Vagina (tissue), 2 donors: ENCODE results near the gene ANKRD63. TPM values are rescaled to one million over a fixed set of nuclear protein-coding genes. Genes with fewer than 3 reads are reported as not detected.

Source experiments
- DNase-seq, 2 donors: peaks; one replicate each; pipeline ENCODE4 v3.0.0-alpha.2; 2017; ENCODE audit errors: extremely low spot score in 2 of 2
- H3K27ac ChIP-seq: fragments of 200-600 bp; sonication (generic); one replicate; pipeline ENCODE4 v1.5.1; 2019
- H3K27me3 ChIP-seq: fragments of 200-600 bp; sonication (generic); one replicate; pipeline ENCODE4 v1.5.1; 2019
- H3K36me3 ChIP-seq, 2 donors: fragments of 200-600 bp; sonication (generic); one replicate each; pipeline ENCODE4 v1.5.1; 2017 to 2019
- H3K4me1 ChIP-seq: fragments of 200-600 bp; sonication (generic); one replicate; pipeline ENCODE4 v1.5.1; 2019
- H3K4me3 ChIP-seq, 2 donors: fragments of 200-600 bp; sonication (generic); 1 replicate in 1 of 2; 2 replicates in 1 of 2; pipeline ENCODE4 v1.5.1; 2016 to 2019
- H3K9me3 ChIP-seq: fragments of 200-600 bp; sonication (generic); one replicate; pipeline ENCODE4 v1.5.1; 2019
- CTCF ChIP-seq, 3 experiments: fragments of 450-650 bp in 2 of 3; fragments of 200-600 bp in 1 of 3; sonication (generic) in 1 of 3; IDR thresholded peaks; one replicate each; pipeline ENCODE4 v1.5.1; 2017 to 2019; ENCODE audit warnings: antibody characterized with exemption in 3 of 3, mild to moderate bottlenecking in 2 of 3, moderate library complexity in 2 of 3
- POLR2A ChIP-seq, 2 donors: fragments of 450-650 bp; IDR thresholded peaks; one replicate each; pipeline ENCODE4 v1.6.1; 2017; ENCODE audit warnings: antibody characterized with exemption in 2 of 2, mild to moderate bottlenecking in 2 of 2, moderate library complexity in 2 of 2
- POLR2AphosphoS5 ChIP-seq, 2 donors: sonication (generic); formaldehyde crosslinking; IDR thresholded peaks; one replicate each; pipeline ENCODE4 v1.9.0; 2017; ENCODE audit warnings: antibody characterized with exemption in 2 of 2, mild to moderate bottlenecking in 2 of 2, low read depth in 1 of 2; ENCODE audit not compliant: insufficient read depth in 1 of 2
- intact Hi-C: fragments of 100-400 bp; cut with DNase I; formaldehyde crosslinking; loops from one replicate; pipeline ENCODE4 v1.15.1; 2023
- total RNA-seq: library from RNA; depleted of rRNA; stranded (reverse); fragments of >200 nt; gene quantifications from one replicate; pipeline ENCODE4 v1.2.3, GENCODE V29; 2016

Gene ANKRD63
- total RNA-seq, 1 donor from 2014 or later, result not detected

GRCh38 chr15:40309344-40309862, 26.5 kb upstream of the ANKRD63 start:
- H3K9me3 ChIP-seq, result no peaks in the 10 kb centered on the region
- H3K27me3 ChIP-seq, result no peaks in the 10 kb centered on the region
- TF ChIP-seq POLR2AphosphoS5 (IDR thresholded peaks at IDR 0.05; ENCODE audit: insufficient read depth in 1 of 2, low read depth in 1 of 2) (no peak), CTCF (IDR thresholded peaks at IDR 0.05) (no peak), POLR2A (IDR thresholded peaks at IDR 0.05) (no peak)
- H3K27ac ChIP-seq, result no peak overlapping the region
- H3K36me3 ChIP-seq, result no peaks in the 10 kb centered on the region
- DNase-seq, result no peak
- intact Hi-C loops, result no loop called here
- no peaks in the 10 kb centered on the region for H3K4me1 ChIP-seq
- no peak overlapping the region for H3K4me3 ChIP-seq

DNA sequence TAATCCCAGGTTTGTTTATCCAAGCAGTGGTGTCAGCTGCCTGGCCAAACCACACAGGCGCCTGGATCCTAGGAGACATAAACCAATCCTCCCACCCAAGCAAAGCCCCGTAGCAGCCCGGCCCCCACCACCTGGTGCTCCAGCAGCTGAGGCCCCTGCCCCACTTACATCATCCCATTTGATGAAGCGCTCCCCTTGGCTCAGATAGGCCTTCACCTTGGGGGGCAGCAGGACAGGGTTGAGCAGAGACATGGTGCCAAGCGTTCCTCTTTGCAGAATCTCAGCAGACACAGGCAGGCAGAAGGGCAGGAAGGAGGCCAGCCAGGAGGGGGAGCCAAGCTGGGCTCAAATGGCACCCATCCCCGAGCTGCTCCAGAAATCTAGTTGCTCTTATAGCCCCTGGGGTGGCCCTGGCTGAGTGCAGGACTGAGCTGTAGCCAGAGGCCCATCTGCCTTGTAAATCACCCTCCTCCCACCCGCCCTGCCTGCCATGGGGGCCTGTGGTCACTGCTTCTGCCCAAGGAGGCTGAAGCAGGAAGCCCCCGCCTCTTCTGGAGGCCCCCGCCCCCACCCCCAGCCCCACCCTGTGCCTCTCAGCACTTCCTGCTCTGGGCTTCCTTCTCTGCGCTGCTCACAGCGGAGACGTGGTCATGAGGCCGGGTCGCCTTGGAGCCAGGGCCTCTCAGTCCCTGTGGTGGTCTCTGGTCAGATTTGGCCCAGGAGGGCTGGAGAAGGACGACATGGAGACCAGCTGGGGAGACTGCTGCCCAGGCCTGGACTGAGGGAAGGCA, 24.8 kb upstream of the ANKRD63 start, which contains the start of gene PLCB2:
TSS of gene PLCB2 (minus strand) at position 515 of the 791 bp plus-strand sequence. CDS start at position 252, 263 bp downstream.
- DNase-seq, result no peak
- Histone ChIP-seq H3K4me3 (peak within 1 kb of the TSS; percentile 26 to 31), H3K9me3 (no peaks in the 10 kb centered on the region), H3K27ac (no peak within 1 kb of the TSS), H3K27me3 (no peaks in the 10 kb centered on the region), H3K4me1 (no peaks in the 10 kb centered on the region), H3K36me3 (no peaks in the 10 kb centered on the region)
- intact Hi-C loops, result no loop called here
- TF ChIP-seq POLR2A (IDR thresholded peaks at IDR 0.05) (no peak), POLR2AphosphoS5 (IDR thresholded peaks at IDR 0.05; ENCODE audit: insufficient read depth in 1 of 2, low read depth in 1 of 2) (no peak), CTCF (IDR thresholded peaks at IDR 0.05) (no peak)

DNA sequence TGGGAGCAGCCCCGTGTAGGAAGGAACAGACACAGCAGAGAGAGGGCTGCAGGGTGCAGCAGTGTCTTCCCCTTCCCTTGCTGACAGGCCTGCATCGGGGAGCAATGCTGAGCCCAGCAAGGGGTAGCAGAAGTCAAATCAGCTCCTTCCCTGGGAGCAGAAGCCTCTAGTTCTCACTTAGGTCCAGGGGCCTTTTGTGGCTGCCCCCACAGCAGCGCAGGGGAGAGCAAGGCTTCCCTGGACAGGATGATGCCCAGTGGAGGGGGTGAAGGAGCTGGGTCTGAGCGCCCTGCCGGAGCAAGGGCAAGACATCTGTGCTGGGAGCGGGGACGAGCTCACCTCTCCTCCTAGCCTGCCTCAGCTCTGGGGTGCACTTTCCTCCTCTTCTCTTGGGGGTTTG, 24.0 kb upstream of the ANKRD63 start:
- no peaks in the 10 kb centered on the region for H3K27me3 ChIP-seq
- DNase-seq, result no peak
- no peaks in the 10 kb centered on the region for H3K9me3 ChIP-seq
- no peak for TF ChIP-seq POLR2A (IDR thresholded peaks at IDR 0.05)
- no peak for TF ChIP-seq POLR2AphosphoS5 (IDR thresholded peaks at IDR 0.05; ENCODE audit: insufficient read depth in 1 of 2, low read depth in 1 of 2)
- no peak for TF ChIP-seq CTCF (IDR thresholded peaks at IDR 0.05)
- H3K4me1 ChIP-seq, result no peaks in the 10 kb centered on the region
- peak overlapping the region; percentile 26 to 31 for H3K4me3 ChIP-seq
- H3K36me3 ChIP-seq, result no peaks in the 10 kb centered on the region
- intact Hi-C loops, result no loop called here
- no peak overlapping the region for H3K27ac ChIP-seq

DNA sequence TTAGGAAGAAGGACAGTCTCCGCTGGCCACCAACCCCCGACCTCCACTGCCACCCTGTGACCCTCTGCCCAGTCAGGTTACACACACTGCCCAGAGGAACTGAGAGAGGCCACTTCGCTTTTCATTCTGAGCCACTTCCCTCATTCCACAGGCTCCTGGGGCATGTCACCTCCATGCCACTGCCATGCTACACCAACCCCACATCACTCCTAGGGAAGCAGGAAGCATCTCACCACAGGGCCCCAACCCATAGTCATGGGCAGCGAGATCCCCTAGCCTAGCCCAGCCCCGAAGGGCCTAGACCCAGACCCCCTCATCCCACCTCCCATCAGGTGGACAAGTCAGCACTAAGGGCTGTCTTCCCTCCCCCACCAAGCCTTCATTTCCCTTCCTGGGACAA, 23.5 kb upstream of the ANKRD63 start:
- H3K27ac ChIP-seq, result no peak overlapping the region
- no peaks in the 10 kb centered on the region for H3K4me1 ChIP-seq
- intact Hi-C loops, result no loop called here
- no peaks in the 10 kb centered on the region for H3K9me3 ChIP-seq
- TF ChIP-seq POLR2AphosphoS5 (IDR thresholded peaks at IDR 0.05; ENCODE audit: insufficient read depth in 1 of 2, low read depth in 1 of 2), result no peak
- TF ChIP-seq CTCF (IDR thresholded peaks at IDR 0.05), result no peak
- TF ChIP-seq POLR2A (IDR thresholded peaks at IDR 0.05), result no peak
- peak overlapping the region; percentile 26 to 31 for H3K4me3 ChIP-seq
- DNase-seq, result no peak
- no peaks in the 10 kb centered on the region for H3K36me3 ChIP-seq
- no peaks in the 10 kb centered on the region for H3K27me3 ChIP-seq

- Histone ChIP-seq H3K4me1 (no peaks in the 10 kb centered on the region), H3K4me3 (no peak overlapping the region), H3K27ac (no peak overlapping the region), H3K27me3 (no peaks in the 10 kb centered on the region), H3K36me3 (no peaks in the 10 kb centered on the region), H3K9me3 (no peaks in the 10 kb centered on the region)
- intact Hi-C loops, result no loop called here
- TF ChIP-seq CTCF (IDR thresholded peaks at IDR 0.05) (no peak), POLR2A (IDR thresholded peaks at IDR 0.05) (no peak), POLR2AphosphoS5 (IDR thresholded peaks at IDR 0.05; ENCODE audit: insufficient read depth in 1 of 2, low read depth in 1 of 2) (no peak)
- no peak for DNase-seq
Observed at GRCh38 chr15:40305281-40305680, 22.4 kb upstream of the ANKRD63 start.
